HepG2 (cell line): ENCODE data around the gene P3R3URF. TPM values are rescaled to one million over a fixed set of nuclear protein-coding genes. Genes with fewer than 3 reads are reported as not detected.

Experiments used
- ADNP ChIP-seq: sonication (generic); formaldehyde crosslinking; IDR thresholded peaks from 2 replicates; pipeline ENCODE4 v1.4.0; 2020; ENCODE audit warnings: missing genetic modification reagents
- AGO2 ChIP-seq: fragments of 200-400 bp; formaldehyde crosslinking; optimal IDR thresholded peaks from 2 replicates; pipeline ENCODE3; 2017; ENCODE audit warnings: mild to moderate bottlenecking, low read depth, low read length, moderate library complexity
- ARID2 ChIP-seq: sonication (generic); formaldehyde crosslinking; IDR thresholded peaks from 2 replicates; pipeline ENCODE4 v1.8.1; 2022; ENCODE audit warnings: mild to moderate bottlenecking, missing genetic modification reagents, borderline replicate concordance
- ARNT2 ChIP-seq: sonication (generic); formaldehyde crosslinking; IDR thresholded peaks from 2 replicates; pipeline ENCODE4 v1.8.0; 2022; ENCODE audit warnings: mild to moderate bottlenecking, low read depth, missing genetic modification reagents, moderate library complexity
- CC2D1A ChIP-seq: sonication (generic); formaldehyde crosslinking; IDR thresholded peaks from 2 replicates; pipeline ENCODE4 v1.8.1; 2023; ENCODE audit warnings: mild to moderate bottlenecking, missing genetic modification reagents
- DNMT3B ChIP-seq: conservative IDR thresholded peaks from 2 replicates; pipeline ENCODE4 v1.6.1; 2016; ENCODE audit warnings: missing biosample characterization, control low read depth
- HOXA9 ChIP-seq: sonication (generic); formaldehyde crosslinking; IDR thresholded peaks from 2 replicates; pipeline ENCODE4 v1.8.1; 2022; ENCODE audit warnings: missing genetic modification reagents, mild to moderate bottlenecking, moderate library complexity, borderline replicate concordance
- JUNB ChIP-seq: sonication (generic); formaldehyde crosslinking; IDR thresholded peaks from 2 replicates; pipeline ENCODE4 v1.8.0; 2022; ENCODE audit warnings: missing genetic modification reagents, mild to moderate bottlenecking, borderline replicate concordance
- KLF11 ChIP-seq: IDR thresholded peaks from 2 replicates; pipeline ENCODE4 v1.6.1; 2016; ENCODE audit warnings: missing compliant biosample characterization
- MAF1 ChIP-seq: sonication (generic); formaldehyde crosslinking; IDR thresholded peaks from 2 replicates; pipeline ENCODE4 v1.5.0; 2020; ENCODE audit warnings: missing genetic modification reagents, borderline replicate concordance
- MED13 ChIP-seq: sonication (generic); formaldehyde crosslinking; IDR thresholded peaks from 2 replicates; pipeline ENCODE4 v1.5.0; 2020; ENCODE audit warnings: missing genetic modification reagents
- MTF1 ChIP-seq: sonication (generic); formaldehyde crosslinking; IDR thresholded peaks from 2 replicates; pipeline ENCODE4 v1.5.0; 2020; ENCODE audit warnings: missing genetic modification reagents
- NFE2L1 ChIP-seq: sonication (generic); formaldehyde crosslinking; IDR thresholded peaks from 2 replicates; pipeline ENCODE4 v1.4.0; 2020; ENCODE audit warnings: missing genetic modification reagents, mild to moderate bottlenecking, borderline replicate concordance
- NFYB ChIP-seq: sonication (generic); formaldehyde crosslinking; IDR thresholded peaks from 2 replicates; pipeline ENCODE4 v1.4.0; 2020; ENCODE audit warnings: missing genetic modification reagents
- RFXANK ChIP-seq: IDR thresholded peaks from 2 replicates; pipeline ENCODE4 v1.6.1; 2016
- SMAD9 ChIP-seq: sonication (generic); formaldehyde crosslinking; IDR thresholded peaks from 2 replicates; pipeline ENCODE4 v1.5.1; 2020; ENCODE audit warnings: mild to moderate bottlenecking, missing genetic modification reagents
- TARDBP ChIP-seq: sonication (generic); formaldehyde crosslinking; IDR thresholded peaks from 2 replicates; pipeline ENCODE4 v1.8.0; 2022; ENCODE audit warnings: mild to moderate bottlenecking, missing genetic modification reagents
- ZFY ChIP-seq: sonication (generic); formaldehyde crosslinking; IDR thresholded peaks from 2 replicates; pipeline ENCODE4 v1.4.0; 2020; ENCODE audit warnings: missing genetic modification reagents
- ZNF101 ChIP-seq: sonication (generic); formaldehyde crosslinking; IDR thresholded peaks from 2 replicates; pipeline ENCODE4 v1.4.0; 2020; ENCODE audit warnings: mild to moderate bottlenecking, low read depth, missing genetic modification reagents, borderline replicate concordance
- ZNF138 ChIP-seq: sonication (generic); formaldehyde crosslinking; IDR thresholded peaks from 2 replicates; pipeline ENCODE4 v1.5.0; 2020; ENCODE audit warnings: mild to moderate bottlenecking, low read depth, missing genetic modification reagents
- ZNF180 ChIP-seq: sonication (generic); formaldehyde crosslinking; IDR thresholded peaks from 2 replicates; pipeline ENCODE4 v1.4.0; 2020; ENCODE audit warnings: low read depth, missing genetic modification reagents, borderline replicate concordance
- ZNF263 ChIP-seq: sonication (generic); formaldehyde crosslinking; IDR thresholded peaks from 2 replicates; pipeline ENCODE4 v1.4.0; 2020; ENCODE audit warnings: missing genetic modification reagents
- ZNF430 ChIP-seq: sonication (generic); formaldehyde crosslinking; IDR thresholded peaks from 2 replicates; pipeline ENCODE4 v1.9.0; 2021; ENCODE audit warnings: mild to moderate bottlenecking, missing genetic modification reagents
- ZNF724P ChIP-seq: sonication (generic); formaldehyde crosslinking; IDR thresholded peaks from 2 replicates; pipeline ENCODE4 v1.8.0; 2022; ENCODE audit warnings: missing genetic modification reagents, borderline replicate concordance
- ZNF772 ChIP-seq: sonication (generic); formaldehyde crosslinking; IDR thresholded peaks from 2 replicates; pipeline ENCODE4 v1.5.0; 2020; ENCODE audit warnings: mild to moderate bottlenecking, missing genetic modification reagents
- ZNF891 ChIP-seq: sonication (generic); formaldehyde crosslinking; IDR thresholded peaks from 2 replicates; pipeline ENCODE4 v1.5.0; 2020; ENCODE audit warnings: mild to moderate bottlenecking, missing genetic modification reagents
- ZSCAN12 ChIP-seq: sonication (generic); formaldehyde crosslinking; IDR thresholded peaks from 2 replicates; pipeline ENCODE4 v1.9.0; 2021; ENCODE audit warnings: mild to moderate bottlenecking, missing genetic modification reagents
- ZSCAN30 ChIP-seq: sonication (generic); formaldehyde crosslinking; IDR thresholded peaks from 2 replicates; pipeline ENCODE4 v1.5.0; 2020; ENCODE audit warnings: mild to moderate bottlenecking, missing genetic modification reagents
- polyA plus RNA-seq, 8 experiments: library from polyadenylated mRNA; depleted of rRNA in 3 of 8; stranded (reverse) in 7 of 8; unstranded in 1 of 8; fragments of >200 nt; fragmentation: Illumina TruSeq in 4 of 8; extraction: Trizol in 4 of 8; gene quantifications; 2 replicates each; pipeline versions ENCODE4 v1.2.1 to v1.2.3, GENCODE V29; 2011 to 2016; ENCODE audit warnings: low read depth in 4 of 8, missing spikeins in 1 of 8, mixed read lengths in 1 of 8; ENCODE audit not compliant: insufficient read depth in 1 of 8
- total RNA-seq, 5 experiments: library from RNA; depleted of rRNA; stranded (reverse); fragments of >200 nt; fragmentation: Illumina TruSeq; extraction: Trizol; gene quantifications; 2 replicates each; pipeline ENCODE4 v1.2.3, GENCODE V29; 2016; ENCODE audit warnings: low read depth in 1 of 5
- TF ChIP-seq, protein P1 (sequence below): sonication (generic); formaldehyde crosslinking; IDR thresholded peaks from 2 replicates; pipeline ENCODE4 v1.9.0; 2022; ENCODE audit warnings: low read depth, missing genetic modification reagents
- TF ChIP-seq, protein P2 (sequence below): sonication (generic); formaldehyde crosslinking; IDR thresholded peaks from 2 replicates; pipeline ENCODE4 v1.4.0; 2020; ENCODE audit warnings: missing genetic modification reagents, borderline replicate concordance

Gene P3R3URF
- total and polyA plus RNA-seq, 2 of the 13 experiments (the other 11 are each of a cell fraction or from before 2014, with no cell fraction given): not detected

DNA sequence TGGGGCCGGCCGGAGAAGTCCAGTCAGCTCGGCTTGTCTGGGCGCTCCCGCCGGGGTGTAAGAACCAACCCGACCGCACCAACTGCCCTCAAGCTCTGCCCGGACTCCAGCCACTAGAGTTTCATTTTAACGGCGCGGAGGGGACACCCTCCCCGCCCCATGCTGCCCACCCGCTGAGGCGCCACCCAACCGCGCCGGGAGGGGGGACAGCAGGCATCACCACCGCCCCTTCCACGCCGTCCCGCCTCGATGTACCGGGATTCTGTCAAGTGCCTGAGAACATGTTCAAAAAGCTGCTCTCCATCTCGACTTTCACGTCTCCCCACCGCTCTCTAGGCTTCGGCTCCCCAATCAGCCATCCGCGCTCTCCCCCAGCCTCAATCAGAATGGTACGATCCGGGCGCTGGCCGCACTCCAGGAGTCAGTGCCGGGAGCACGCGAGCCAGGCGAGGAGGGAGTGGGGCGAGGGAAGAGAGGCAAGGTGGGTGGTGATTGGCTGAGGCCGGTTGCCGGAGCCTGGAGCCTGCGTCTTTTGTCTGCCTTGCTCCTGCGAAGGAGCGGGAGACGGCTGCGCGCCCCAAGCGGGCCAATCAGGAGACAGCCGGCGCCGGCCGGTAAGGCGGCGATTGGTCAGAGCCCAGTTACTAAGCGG lies 43.6 kb downstream of the P3R3URF start, which contains the start of gene PIK3R3 (continued):
- TF ChIP-seq NFE2L1 (CRISPR knock-in tag) (peak; percentile 84; the same call in 1 of the 2 replicates), JUNB (CRISPR knock-in tag) (peak; percentile 94), ZSCAN30 (CRISPR knock-in tag) (no peak; the same call in 1 of the 2 replicates), MTF1 (CRISPR knock-in tag) (peak; percentile 95), ADNP (CRISPR knock-in tag) (no peak), ZNF724P (peak; percentile 96; the same call in 1 of the 2 replicates), ZNF891 (CRISPR knock-in tag) (peak; percentile 79), MAF1 (CRISPR knock-in tag) (no peak), ZNF101 (CRISPR knock-in tag) (peak; percentile 56; the same call in 1 of the 2 replicates), ARNT2 (CRISPR knock-in tag) (peak; percentile 99), TARDBP (CRISPR knock-in tag) (peak; percentile 92), ZFY (CRISPR knock-in tag) (peak; percentile 45), RFXANK (CRISPR knock-in tag) (peak; percentile 96), NFYB (CRISPR knock-in tag) (peak; percentile 92), SMAD9 (CRISPR knock-in tag) (peak; percentile 97), ZNF180 (CRISPR knock-in tag) (no peak; the same call in 1 of the 2 replicates), ZNF263 (CRISPR knock-in tag) (peak; percentile 94), KLF11 (peak; percentile 99), AGO2 (no peak), ZSCAN12 (CRISPR knock-in tag) (peak; percentile 93), ZNF138 (CRISPR knock-in tag) (peak; percentile 93), ARID2 (peak; percentile 99; the same call in 1 of the 2 replicates), CC2D1A (CRISPR knock-in tag) (no peak), HOXA9 (CRISPR knock-in tag) (peak; percentile 99), DNMT3B (CRISPR knock-in tag) (peak; percentile 95; the same call in 1 of the 2 replicates), ZNF430 (CRISPR knock-in tag) (peak; percentile 99), MED13 (CRISPR knock-in tag) (peak; percentile 94), ZNF772 (peak; percentile 98)
- TF ChIP-seq, protein P1, sequence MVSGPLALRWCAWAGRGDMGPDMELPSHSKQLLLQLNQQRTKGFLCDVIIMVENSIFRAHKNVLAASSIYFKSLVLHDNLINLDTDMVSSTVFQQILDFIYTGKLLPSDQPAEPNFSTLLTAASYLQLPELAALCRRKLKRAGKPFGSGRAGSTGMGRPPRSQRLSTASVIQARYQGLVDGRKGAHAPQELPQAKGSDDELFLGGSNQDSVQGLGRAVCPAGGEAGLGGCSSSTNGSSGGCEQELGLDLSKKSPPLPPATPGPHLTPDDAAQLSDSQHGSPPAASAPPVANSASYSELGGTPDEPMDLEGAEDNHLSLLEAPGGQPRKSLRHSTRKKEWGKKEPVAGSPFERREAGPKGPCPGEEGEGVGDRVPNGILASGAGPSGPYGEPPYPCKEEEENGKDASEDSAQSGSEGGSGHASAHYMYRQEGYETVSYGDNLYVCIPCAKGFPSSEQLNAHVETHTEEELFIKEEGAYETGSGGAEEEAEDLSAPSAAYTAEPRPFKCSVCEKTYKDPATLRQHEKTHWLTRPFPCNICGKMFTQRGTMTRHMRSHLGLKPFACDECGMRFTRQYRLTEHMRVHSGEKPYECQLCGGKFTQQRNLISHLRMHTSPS (CRISPR knock-in tag): peak; percentile 79
- TF ChIP-seq, protein P2, sequence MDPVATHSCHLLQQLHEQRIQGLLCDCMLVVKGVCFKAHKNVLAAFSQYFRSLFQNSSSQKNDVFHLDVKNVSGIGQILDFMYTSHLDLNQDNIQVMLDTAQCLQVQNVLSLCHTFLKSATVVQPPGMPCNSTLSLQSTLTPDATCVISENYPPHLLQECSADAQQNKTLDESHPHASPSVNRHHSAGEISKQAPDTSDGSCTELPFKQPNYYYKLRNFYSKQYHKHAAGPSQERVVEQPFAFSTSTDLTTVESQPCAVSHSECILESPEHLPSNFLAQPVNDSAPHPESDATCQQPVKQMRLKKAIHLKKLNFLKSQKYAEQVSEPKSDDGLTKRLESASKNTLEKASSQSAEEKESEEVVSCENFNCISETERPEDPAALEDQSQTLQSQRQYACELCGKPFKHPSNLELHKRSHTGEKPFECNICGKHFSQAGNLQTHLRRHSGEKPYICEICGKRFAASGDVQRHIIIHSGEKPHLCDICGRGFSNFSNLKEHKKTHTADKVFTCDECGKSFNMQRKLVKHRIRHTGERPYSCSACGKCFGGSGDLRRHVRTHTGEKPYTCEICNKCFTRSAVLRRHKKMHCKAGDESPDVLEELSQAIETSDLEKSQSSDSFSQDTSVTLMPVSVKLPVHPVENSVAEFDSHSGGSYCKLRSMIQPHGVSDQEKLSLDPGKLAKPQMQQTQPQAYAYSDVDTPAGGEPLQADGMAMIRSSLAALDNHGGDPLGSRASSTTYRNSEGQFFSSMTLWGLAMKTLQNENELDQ (CRISPR knock-in tag): no peak; the same call in 1 of the 2 replicates
